Superior temporal gyrus (tissue), 1 donor: ENCODE measurements around the gene GRB10.
"Not testable (repeated sequence)": the region's sequence is repeated elsewhere in the genome, so short reads cannot be mapped to it uniquely, and the experiment has no call there.

Source experiments
- DNase-seq: peaks from one replicate; pipeline ENCODE4 v3.0.0-alpha.2; 2016; ENCODE audit errors: extremely low spot score

The GRB10 gene

GRCh38 chr7:50582271-50582670, 200.4 kb downstream of the GRB10 start:
- not testable (repeated sequence) for DNase-seq

GRCh38 chr7:50580666-50581065, 202.0 kb downstream of the GRB10 start:
- not testable (repeated sequence) for DNase-seq

- DNase-seq: no peak
These were observed 202.6 kb downstream of the GRB10 start for GRCh38 chr7:50580057-50580456.

- not testable (repeated sequence) for DNase-seq
These were observed 204.6 kb downstream of the GRB10 start for GRCh38 chr7:50578105-50578504.

- no peak for DNase-seq
These were observed 205.1 kb downstream of the GRB10 start for GRCh38 chr7:50577569-50577968.

GRCh38 chr7:50576388-50576787, 206.3 kb downstream of the GRB10 start:
- DNase-seq: not testable (repeated sequence)

- no peak for DNase-seq
These were observed 214.9 kb downstream of the GRB10 start for GRCh38 chr7:50567715-50568261.

- DNase-seq: no peak
These were observed 216.7 kb downstream of the GRB10 start for GRCh38 chr7:50565977-50566376.

GRCh38 chr7:50565559-50565916, 217.2 kb downstream of the GRB10 start:
- DNase-seq: no peak

- no peak for DNase-seq
These were observed 217.8 kb downstream of the GRB10 start, which contains the start of gene DDC for GRCh38 chr7:50564640-50565558. Gene DDC, minus strand, starts transcription at chr7:50565405. Its CDS starts 21,320 bp downstream, at chr7:50544085.

GRCh38 chr7:50564171-50564570, 218.5 kb downstream of the GRB10 start:
- no peak for DNase-seq

- no peak for DNase-seq
These were observed 220.6 kb downstream of the GRB10 start for GRCh38 chr7:50562136-50562535.

- no peak for DNase-seq
These were observed 221.8 kb downstream of the GRB10 start for GRCh38 chr7:50560865-50561351.

GRCh38 chr7:50559881-50560280, 222.8 kb downstream of the GRB10 start:
- DNase-seq: no peak

- DNase-seq: no peak
These were observed 224.2 kb downstream of the GRB10 start for GRCh38 chr7:50558294-50559053.

GRCh38 chr7:50557099-50557498, 225.6 kb downstream of the GRB10 start:
- no peak for DNase-seq

- no peak for DNase-seq
These were observed 226.3 kb downstream of the GRB10 start for GRCh38 chr7:50556247-50556991.

GRCh38 chr7:50555594-50556140, 227.0 kb downstream of the GRB10 start:
- DNase-seq: no peak

GRCh38 chr7:50554431-50555322, 228.0 kb downstream of the GRB10 start:
- no peak for DNase-seq

GRCh38 chr7:50553973-50554372, 228.7 kb downstream of the GRB10 start:
- no peak for DNase-seq
